Suppressor macrophage treated with lipopolysaccharide for 4 hours (primary cell): Measurements from ENCODE around the gene OR2Y1.
"Not testable (repeated sequence)": the region's sequence is repeated elsewhere in the genome, so short reads cannot be mapped to it uniquely, and the experiment has no call there.

Experiments used
- DNase-seq: peaks from one replicate; pipeline ENCODE4 v3.0.0-alpha.2; 2020

The OR2Y1 gene, protein sequence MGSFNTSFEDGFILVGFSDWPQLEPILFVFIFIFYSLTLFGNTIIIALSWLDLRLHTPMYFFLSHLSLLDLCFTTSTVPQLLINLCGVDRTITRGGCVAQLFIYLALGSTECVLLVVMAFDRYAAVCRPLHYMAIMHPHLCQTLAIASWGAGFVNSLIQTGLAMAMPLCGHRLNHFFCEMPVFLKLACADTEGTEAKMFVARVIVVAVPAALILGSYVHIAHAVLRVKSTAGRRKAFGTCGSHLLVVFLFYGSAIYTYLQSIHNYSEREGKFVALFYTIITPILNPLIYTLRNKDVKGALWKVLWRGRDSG

GRCh38 chr5:180739958-180740357, at the start of gene OR2Y1:
OR2Y1 (minus strand) TSS chr5:180740058; CDS start chr5:180740058, 0 bp downstream.
- DNase-seq = no peak

DNA sequence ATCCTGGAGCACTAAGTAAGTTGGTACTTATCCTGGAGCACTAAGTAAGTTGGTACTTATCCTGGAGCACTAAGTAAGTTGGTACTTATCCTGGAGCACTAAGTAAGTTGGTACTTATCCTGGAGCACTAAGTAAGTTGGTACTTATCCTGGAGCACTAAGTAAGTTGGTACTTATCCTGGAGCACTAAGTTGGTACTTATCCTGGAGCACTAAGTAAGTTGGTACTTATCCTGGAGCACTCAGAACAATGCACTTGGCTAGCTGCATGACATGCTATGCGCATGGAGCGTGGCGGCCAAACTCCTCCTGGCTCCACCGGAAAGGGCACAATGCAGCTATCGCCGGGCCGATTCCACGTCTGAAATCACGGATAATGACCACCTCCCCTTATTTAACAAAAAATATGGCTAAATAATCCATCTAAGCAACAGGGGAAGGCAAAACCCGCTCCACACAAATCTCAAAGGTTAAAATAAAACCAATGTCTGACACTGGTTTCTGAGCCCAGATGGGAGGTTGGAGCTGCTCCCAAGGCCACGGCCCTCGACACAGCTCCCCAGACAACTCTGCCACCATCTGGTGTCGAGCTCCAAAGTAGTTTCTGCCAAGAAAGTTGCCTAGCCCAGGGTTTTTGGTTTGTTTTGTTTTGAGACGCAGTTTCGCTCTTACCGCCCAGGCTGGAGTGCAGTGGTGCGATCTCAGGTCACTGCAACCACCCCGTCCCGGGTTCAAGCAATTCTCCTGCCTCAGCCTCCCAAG, 49.0 kb upstream of the OR2Y1 start:
- DNase-seq = not testable (repeated sequence)

DNA sequence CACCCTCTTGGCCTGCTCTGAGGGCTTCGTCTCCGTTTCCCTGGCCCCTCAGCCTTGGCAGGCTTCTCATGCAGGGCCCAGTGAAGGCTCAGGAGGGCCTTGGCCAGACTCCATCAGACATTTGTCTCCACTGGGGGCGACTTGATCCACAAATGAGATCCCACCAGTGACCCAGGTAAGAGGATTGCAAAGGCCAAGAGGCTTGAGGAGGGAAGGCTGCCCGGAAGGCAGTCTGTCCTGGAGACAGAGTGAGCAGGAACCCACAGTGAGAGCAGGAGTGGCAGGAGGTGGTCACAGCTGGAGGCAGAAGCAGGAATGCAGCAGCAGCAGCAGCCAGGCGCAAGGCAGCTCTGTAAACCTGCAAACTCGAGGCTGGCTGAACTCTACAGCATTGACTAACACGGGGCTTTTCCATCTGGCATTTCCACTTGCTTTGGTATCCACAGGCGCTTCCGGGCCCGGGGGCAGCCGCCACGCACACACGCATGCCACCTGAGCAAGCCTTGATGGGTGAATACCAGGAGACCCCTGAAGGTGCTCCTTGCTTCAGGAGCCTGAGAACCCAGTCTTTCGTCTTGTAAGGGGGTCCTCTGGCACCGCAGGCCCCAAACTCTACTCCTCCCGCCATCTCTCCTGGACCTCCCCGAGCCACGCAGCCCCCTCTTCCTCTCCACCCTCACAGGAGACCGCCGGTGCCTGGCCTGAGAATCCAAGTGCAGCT, 48.0 kb upstream of the OR2Y1 start:
- no peak for DNase-seq

GRCh38 chr5:180786531-180787398, 46.9 kb upstream of the OR2Y1 start:
- DNase-seq = no peak

DNA sequence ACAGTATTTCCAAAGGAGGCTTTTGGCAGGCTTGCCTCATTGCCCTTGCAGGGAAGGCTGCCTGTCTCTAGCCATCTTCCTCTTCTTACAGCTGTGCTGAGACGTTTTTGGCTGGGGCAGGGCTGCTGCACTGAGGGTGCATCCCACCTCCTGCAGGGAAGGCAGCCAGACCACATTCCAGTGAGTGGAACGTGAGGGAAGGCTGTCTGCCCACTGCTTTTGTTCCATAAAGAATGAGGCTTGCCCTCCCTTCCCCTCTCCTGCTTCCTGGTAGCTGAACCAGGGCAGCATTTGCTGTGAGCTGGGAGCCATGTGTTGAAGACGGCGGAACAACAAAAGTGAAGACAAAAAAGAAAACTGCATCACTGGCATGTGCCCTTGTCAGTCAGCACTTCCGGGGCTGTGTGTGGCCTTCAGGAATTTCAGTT, 46.0 kb upstream of the OR2Y1 start:
- no peak for DNase-seq

GRCh38 chr5:180785121-180785781, 45.4 kb upstream of the OR2Y1 start:
- DNase-seq = no peak

DNA sequence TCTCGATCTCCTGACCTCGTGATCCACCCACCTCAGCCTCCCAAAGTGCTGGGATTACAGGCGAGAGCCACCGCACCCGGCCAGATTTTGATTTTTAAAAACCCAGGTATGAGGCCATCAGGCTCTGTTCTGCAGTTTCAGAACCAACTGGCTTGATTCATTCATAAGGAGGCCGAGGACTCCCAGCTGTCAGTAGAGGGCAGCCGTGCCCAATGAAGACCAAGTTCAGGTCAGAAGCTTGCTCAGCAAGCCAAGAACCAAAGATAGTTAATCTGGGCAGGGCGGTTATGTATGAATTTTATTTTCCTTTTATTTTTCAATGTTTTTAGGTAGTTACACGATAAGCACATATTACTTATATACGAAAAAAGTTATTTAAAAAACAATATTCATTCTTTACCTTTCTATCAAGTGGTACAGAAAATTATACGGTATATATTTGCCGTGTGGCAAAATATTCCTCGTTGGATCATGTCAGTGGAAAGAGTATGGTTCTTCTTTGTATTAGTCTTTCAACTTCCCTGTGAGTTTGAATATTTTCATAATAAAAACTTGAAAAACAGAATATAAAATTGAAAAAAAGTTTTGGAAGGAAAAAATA, 44.7 kb upstream of the OR2Y1 start:
- DNase-seq = peak; percentile 64

DNA sequence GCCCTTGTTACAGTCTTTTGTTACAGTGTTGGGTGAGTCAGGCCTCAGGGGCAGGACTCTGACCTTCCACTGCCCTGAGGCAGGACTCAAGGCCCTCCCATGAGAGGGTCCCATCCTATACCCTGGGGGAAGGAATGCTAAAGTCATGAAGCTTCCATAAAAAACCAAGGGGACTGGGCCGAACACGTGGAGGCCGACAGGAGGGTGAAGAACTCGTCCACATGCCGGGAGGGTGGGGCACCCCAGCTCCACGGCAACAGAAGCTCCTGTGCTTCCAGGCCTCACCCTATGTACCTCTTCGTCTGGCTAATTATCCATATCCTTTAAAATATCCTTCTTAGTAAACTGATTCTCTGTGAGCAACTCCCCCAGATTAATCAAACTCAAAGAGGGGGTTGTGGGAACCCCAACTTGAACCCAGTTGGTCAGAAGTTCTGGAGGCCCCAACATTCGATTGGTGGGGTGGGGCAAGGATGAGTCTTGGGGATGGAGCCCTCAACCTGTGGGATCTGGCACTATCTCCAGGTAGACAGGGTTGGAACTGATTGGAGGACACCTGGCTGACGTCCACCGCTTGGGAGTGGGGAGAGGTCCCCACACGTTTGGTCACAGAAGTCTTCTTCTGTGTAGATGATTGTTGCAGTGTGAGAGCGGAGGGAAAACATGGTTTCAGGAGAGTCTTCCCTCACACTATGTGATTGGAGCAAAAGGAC, 43.6 kb upstream of the OR2Y1 start:
- no peak for DNase-seq

DNA sequence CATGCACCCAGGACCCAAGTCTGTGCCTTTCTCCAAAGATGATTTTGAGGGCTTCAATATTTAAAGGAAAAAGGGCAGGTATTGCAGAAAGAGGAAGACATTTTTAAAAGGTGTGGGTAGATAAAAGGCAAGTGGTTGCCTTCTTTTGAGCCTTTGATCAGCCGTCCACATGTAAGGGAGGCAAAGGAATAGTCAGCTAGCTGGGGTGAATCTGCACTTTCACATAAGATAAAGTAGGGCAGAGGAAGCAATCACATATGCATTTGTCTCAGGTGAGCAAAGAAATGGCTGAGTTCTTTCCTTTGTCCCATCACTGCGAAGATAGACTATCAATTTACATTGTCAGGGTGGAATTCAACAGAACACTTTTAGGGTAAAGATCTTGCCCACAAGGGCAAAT, 42.9 kb upstream of the OR2Y1 start:
- no peak for DNase-seq

GRCh38 chr5:180781900-180782326, 42.1 kb upstream of the OR2Y1 start:
- not testable (repeated sequence) for DNase-seq

GRCh38 chr5:180779985-180780610, 40.2 kb upstream of the OR2Y1 start:
- DNase-seq = no peak

DNA sequence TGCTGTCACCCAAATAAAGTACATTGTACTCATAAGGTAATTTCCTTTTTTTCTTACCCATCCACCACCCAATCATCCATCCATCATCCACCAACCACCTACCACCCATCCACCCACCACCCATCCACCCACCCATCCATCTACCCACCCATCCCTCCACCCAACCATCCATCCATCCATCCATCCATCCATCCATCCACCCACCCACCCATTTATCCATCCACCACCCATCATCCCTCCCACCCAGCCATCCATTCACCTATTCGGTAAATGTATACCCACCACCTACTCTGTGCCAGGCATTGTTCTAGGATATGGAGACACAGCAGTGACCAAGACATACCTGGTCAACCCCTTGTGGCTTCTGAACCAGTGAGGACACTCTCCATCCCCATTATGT, 37.6 kb upstream of the OR2Y1 start:
- DNase-seq = no peak

DNA sequence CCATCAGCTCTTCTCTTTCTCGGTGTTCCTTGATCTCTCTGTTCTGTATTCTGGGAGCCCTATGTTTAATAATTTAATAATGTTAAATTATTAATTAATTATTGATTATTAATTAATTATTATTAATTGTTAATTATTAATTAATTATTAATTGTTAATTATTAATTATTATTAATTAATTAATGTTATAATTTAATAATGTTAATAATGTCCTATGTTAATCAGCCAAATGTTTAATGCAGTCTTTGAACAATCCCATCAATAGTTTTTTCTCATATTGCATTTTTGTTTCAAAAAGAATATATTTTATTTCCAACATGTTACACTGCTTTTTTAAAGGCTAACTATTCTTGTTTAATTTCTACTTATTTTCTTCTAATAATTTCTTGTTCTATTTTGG, 36.5 kb upstream of the OR2Y1 start:
- DNase-seq = no peak

DNA sequence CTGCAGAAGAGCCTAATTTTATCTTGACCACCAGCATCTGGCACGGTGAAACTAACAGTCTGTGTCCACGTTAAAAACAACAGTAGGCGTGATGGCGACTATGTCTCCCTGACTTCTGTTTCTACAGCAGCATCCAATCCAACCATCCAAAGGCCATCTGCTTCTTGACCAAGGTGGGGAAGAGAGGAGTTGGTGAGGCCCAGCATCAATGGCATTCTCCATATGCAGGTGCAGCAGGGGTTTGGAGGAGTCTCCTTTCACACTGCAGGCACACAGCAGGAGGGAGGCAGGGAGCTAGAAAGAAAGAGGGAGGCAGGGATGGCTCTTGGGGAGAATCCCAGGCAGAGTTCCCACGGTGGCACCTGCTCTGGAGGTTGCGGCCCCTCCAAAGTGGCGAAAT, 35.8 kb upstream of the OR2Y1 start:
- no peak for DNase-seq

DNA sequence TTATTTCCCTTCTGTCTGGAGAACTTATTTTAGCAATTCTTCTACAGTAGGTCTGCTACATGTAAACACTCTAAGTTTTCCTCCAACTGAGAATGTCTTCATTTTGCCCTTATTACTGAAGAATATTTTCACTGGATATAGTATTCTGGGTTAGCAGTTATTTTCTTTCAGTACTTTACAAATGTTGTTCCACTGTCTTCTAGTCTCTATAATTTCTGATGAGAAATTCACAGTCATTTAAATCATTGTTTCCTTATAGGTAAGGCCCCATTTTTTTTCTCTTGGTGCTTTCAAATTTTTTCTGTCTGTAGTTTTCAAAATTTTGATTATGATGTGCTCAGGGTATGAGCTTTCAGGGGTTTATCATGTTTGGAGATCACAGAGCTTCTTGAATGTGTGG, 32.0 kb upstream of the OR2Y1 start:
- no peak for DNase-seq

- DNase-seq = no peak
Observed at GRCh38 chr5:180769821-180770220, 30.0 kb upstream of the OR2Y1 start.

GRCh38 chr5:180755601-180756000, 15.7 kb upstream of the OR2Y1 start:
- DNase-seq = no peak

DNA sequence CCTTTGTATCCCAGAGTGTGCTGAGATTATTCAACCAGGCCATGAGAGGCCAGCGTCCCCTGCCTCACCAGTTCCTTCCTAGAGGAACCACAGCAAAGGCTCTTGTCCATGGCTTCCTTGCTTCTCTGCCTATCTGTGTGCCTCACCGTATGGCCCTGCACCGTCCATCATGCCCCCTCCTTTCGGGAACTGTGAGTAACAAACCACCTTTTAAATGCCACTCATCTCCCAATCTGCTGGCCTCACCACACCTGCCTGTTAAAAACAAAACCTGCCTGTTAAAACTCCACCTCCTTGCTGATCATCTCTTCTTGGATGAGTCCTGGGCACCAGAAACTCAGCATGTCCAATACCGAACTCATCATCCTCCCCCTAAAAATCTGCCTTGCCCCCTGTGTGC, 4.4 kb upstream of the OR2Y1 start:
- DNase-seq = no peak

GRCh38 chr5:180742727-180743126, 2.9 kb upstream of the OR2Y1 start:
- no peak for DNase-seq

GRCh38 chr5:180740953-180741352, 1.1 kb upstream of the OR2Y1 start:
- DNase-seq = not testable (repeated sequence)

GRCh38 chr5:180739271-180739670, 587 bp downstream of the OR2Y1 start:
- DNase-seq = no peak
